Motor neuron (in vitro differentiated cells): ENCODE results near the gene ZSWIM4. TPM values are rescaled to one million over a fixed set of nuclear protein-coding genes. Genes with fewer than 3 reads are reported as not detected.

Experiments used
- ATAC-seq, 8 experiments: fragments of 200-7000 bp; cut with Tn5 transposase; replicated peaks in 6 of 8; 2 replicates each; pipeline ENCODE4 v1.8.0; 2021; ENCODE audit warnings: mild to moderate bottlenecking in 8 of 8, moderate library complexity in 8 of 8
- H3K27ac ChIP-seq, 2 donors: fragments of 250-450 bp; sonication (Bioruptor Pico); 2 replicates each; pipeline ENCODE4 v1.9.0; 2021; ENCODE audit warnings: antibody characterized with exemption in 2 of 2, mild to moderate bottlenecking in 2 of 2, moderate library complexity in 1 of 2
- H3K4me1 ChIP-seq, 2 donors: fragments of 250-450 bp; sonication (Bioruptor Pico); replicated peaks in 1 of 2; 2 replicates each; pipeline ENCODE4 v1.6.1; 2021; ENCODE audit warnings: antibody characterized with exemption in 2 of 2, mild to moderate bottlenecking in 2 of 2, moderate library complexity in 1 of 2
- H3K4me3 ChIP-seq, 5 donors: fragments of 250-450 bp; sonication (Bioruptor Pico); 2 replicates each; pipeline ENCODE4 v1.9.0; 2021; ENCODE audit warnings: antibody characterized with exemption in 5 of 5, mild to moderate bottlenecking in 5 of 5, moderate library complexity in 4 of 5
- WGBS, 10 experiments: fragments of 450-650 bp; shearing (Covaris generic); methylation state at CpG; one replicate each; pipeline ENCODE4 v1.0.0; 2022; 5-methylcytosine and 5-hydroxymethylcytosine counted together
- in situ Hi-C, 9 experiments: fragments of 400-800 bp; cut with MboI; loops; one replicate each; pipeline ENCODE4 v1.15.0; 2021; ENCODE audit warnings: low sequenced_read_pairs in 9 of 9, low pct_unique_long_range_greater_than_20kb in 2 of 9; ENCODE audit not compliant: unreplicated experiment in 9 of 9
- total RNA-seq, 8 experiments: library from RNA; unstranded; fragments of 300-600 nt; gene quantifications; 2 replicates each; pipeline versions ENCODE4 v1.2.3 to v1.2.4, GENCODE V29; 2022

ZSWIM4 gene
- total RNA-seq, 8 experiments from 2014 or later: 1.2 to 14.5 (median 8.6) TPM

GRCh38 chr19:13821292-13821691 is 26.0 kb downstream of the ZSWIM4 start:
- in situ Hi-C loops: no loop called here
- Histone ChIP-seq H3K27ac (no peak overlapping the region), H3K4me1 (no peaks in the 10 kb centered on the region), H3K4me3 (no peak overlapping the region)
- 86 to 100% (median 95%) methylated on average over 1 to 2 of the region's 2 CpGs; no CpG with 5 or more reads in 4 of the 10 experiments for WGBS, 10 experiments
- ATAC-seq: no peak

- ATAC-seq: no peak
- no peaks in the 10 kb centered on the region for H3K4me1 ChIP-seq
- in situ Hi-C loops: no loop called here
- no peak overlapping the region for H3K4me3 ChIP-seq
- WGBS, 10 experiments: 90 to 100% (median 100%) methylated on average over 1 to 5 of the region's 8 CpGs; no CpG with 5 or more reads in 4 of the 10 experiments
- H3K27ac ChIP-seq: no peak overlapping the region
These were observed 28.0 kb downstream of the ZSWIM4 start for GRCh38 chr19:13823256-13823655.

GRCh38 chr19:13823901-13824300 is 28.7 kb downstream of the ZSWIM4 start:
- Histone ChIP-seq H3K4me1 (no peaks in the 10 kb centered on the region), H3K27ac (no peak overlapping the region), H3K4me3 (no peak overlapping the region)
- in situ Hi-C loops: no loop called here
- ATAC-seq: no peak
- 50 to 100% (median 80%) methylated on average over 1 to 2 of the region's 2 CpGs; no CpG with 5 or more reads in 1 of the 10 experiments for WGBS, 10 experiments

GRCh38 chr19:13824703-13825102 is 29.5 kb downstream of the ZSWIM4 start:
- no peak overlapping the region for H3K4me3 ChIP-seq
- H3K27ac ChIP-seq: no peak overlapping the region
- H3K4me1 ChIP-seq: no peaks in the 10 kb centered on the region
- no peak for ATAC-seq
- in situ Hi-C loops: no loop called here

GRCh38 chr19:13825489-13826441 is 30.5 kb downstream of the ZSWIM4 start:
- no peak overlapping the region for H3K27ac ChIP-seq
- in situ Hi-C loops: no loop called here
- WGBS, 10 experiments: 64 to 100% (median 70%) methylated on average over 1 to 7 of the region's 30 CpGs; no CpG with 5 or more reads in 7 of the 10 experiments
- H3K4me3 ChIP-seq: no peak overlapping the region
- no peaks in the 10 kb centered on the region for H3K4me1 ChIP-seq
- ATAC-seq: peak in 7 of 8 experiments; percentile 21 to 89 (median 71)

GRCh38 chr19:13826652-13827235 is 31.5 kb downstream of the ZSWIM4 start:
- in situ Hi-C loops: no loop called here
- Histone ChIP-seq H3K27ac (no peak overlapping the region), H3K4me1 (no peaks in the 10 kb centered on the region), H3K4me3 (no peak overlapping the region)
- no peak for ATAC-seq
- WGBS, 10 experiments: 80 to 100% (median 95%) methylated on average over 1 to 3 of the region's 9 CpGs; no CpG with 5 or more reads in 3 of the 10 experiments

- H3K4me3 ChIP-seq: no peak overlapping the region
- no peak overlapping the region for H3K27ac ChIP-seq
- in situ Hi-C loops: no loop called here
- WGBS, 10 experiments: 17 to 90% (median 65%) methylated on average over 1 to 4 of the region's 4 CpGs; no CpG with 5 or more reads in 2 of the 10 experiments
- H3K4me1 ChIP-seq: no peaks in the 10 kb centered on the region
- no peak for ATAC-seq
These were observed 32.4 kb downstream of the ZSWIM4 start for GRCh38 chr19:13827656-13828055.

- Histone ChIP-seq H3K27ac (no peak overlapping the region), H3K4me1 (peaks cover 0 to 10% of the 10 kb centered on the region in 2 donors), H3K4me3 (no peak overlapping the region)
- WGBS, 10 experiments: 60 to 90% (median 86%) methylated on average over 1 to 12 of the region's 47 CpGs; no CpG with 5 or more reads in 5 of the 10 experiments
- in situ Hi-C loops: no loop called here
- ATAC-seq: no peak
These were observed 35.0 kb downstream of the ZSWIM4 start for GRCh38 chr19:13830114-13830740.

- peaks cover 0 to 10% of the 10 kb centered on the region in 2 donors for H3K4me1 ChIP-seq
- peak in 1 of 8 experiments; percentile 0 for ATAC-seq
- no peak overlapping the region for H3K27ac ChIP-seq
- H3K4me3 ChIP-seq: no peak overlapping the region
- in situ Hi-C loops: no loop called here
- WGBS, 10 experiments: 20 to 100% (median 94%) methylated on average over 1 to 6 of the region's 32 CpGs; no CpG with 5 or more reads in 4 of the 10 experiments
These were observed 35.7 kb downstream of the ZSWIM4 start for GRCh38 chr19:13830741-13831536.

GRCh38 chr19:13831537-13832467 is 36.6 kb downstream of the ZSWIM4 start:
- no peak for ATAC-seq
- no peak overlapping the region for H3K4me3 ChIP-seq
- peaks cover 0 to 10% of the 10 kb centered on the region in 2 donors for H3K4me1 ChIP-seq
- in situ Hi-C loops: no loop called here
- 59 to 100% (median 86%) methylated on average over 1 to 12 of the region's 22 CpGs for WGBS, 10 experiments
- H3K27ac ChIP-seq: no peak overlapping the region

- Histone ChIP-seq H3K27ac (peak overlapping the region; percentile 44 to 76), H3K4me1 (peaks cover 0 to 10% of the 10 kb centered on the region in 2 donors), H3K4me3 (peak overlapping the region; percentile 34 to 48 (median 44))
- 0 to 100% (median 63%) methylated on average over 1 to 15 of the region's 59 CpGs; no CpG with 5 or more reads in 4 of the 10 experiments for WGBS, 10 experiments
- peak; percentile 38 to 98 (median 96) for ATAC-seq
- in situ Hi-C loops: no loop called here
These were observed 38.3 kb downstream of the ZSWIM4 start for GRCh38 chr19:13833330-13834243.
